HepG2 (cell line): ENCODE data around the gene SPNS1. TPM values are rescaled to one million over a fixed set of nuclear protein-coding genes. Genes with fewer than 3 reads are reported as not detected.

ENCODE experiments used
- ATAC-seq: fragments of 200-7000 bp; cut with Tn5 transposase; 3 replicates; pipeline ENCODE4 v1.9.1; 2020; ENCODE audit warnings: mild to moderate bottlenecking, moderate library complexity
- BruUV-seq: library from RNA; stranded (reverse); fragments of 400-500 nt; replicated peaks from 2 replicates; lab custom pipeline; 2021; lab: Mats Ljungman, UMichigan
- CTCF ChIA-PET: fragments of 300-600 bp; formaldehyde crosslinking; extraction: SDS; loops from one replicate; lab custom pipeline; 2021; ENCODE audit warnings: low total read pairs, inconsistent platforms, low intra/inter-chr PET ratio; lab: Yijun Ruan, JAX
- POLR2A ChIA-PET: fragments of 350-600 bp; sonication (Branson Sonifier 250); formaldehyde crosslinking; loops from one replicate; lab custom pipeline; 2020; ENCODE audit warnings: antibody characterized with exemption, inconsistent platforms; lab: Yijun Ruan, JAX
- DNase-seq: peaks from one replicate; pipeline ENCODE4 v3.0.0-alpha.2; 2015; ENCODE audit warnings: low spot score
- FAIRE-seq: peaks from 3 replicates; lab custom pipeline; 2011; peaks lifted over from hg19 to GRCh38; lab: Jason Lieb, UNC
- H2AFZ ChIP-seq: one replicate; pipeline ENCODE4 v1.6.1; 2011; ENCODE audit warnings: low read length, inconsistent platforms
- H3K27ac ChIP-seq: fragments of 300-600 bp; 3 replicates; pipeline ENCODE4 v1.8.0; 2011; ENCODE audit warnings: mixed run types, mild to moderate bottlenecking, mixed read lengths, low read length, inconsistent platforms; ENCODE audit not compliant: insufficient read depth; ENCODE audit errors: extremely low read length
- H3K27me3 ChIP-seq, 2 experiments: fragments of 200-600 bp in 1 of 2; 2 replicates in 1 of 2; 3 replicates in 1 of 2; pipeline versions ENCODE4 v1.6.0 to v1.8.0; 2011; ENCODE audit warnings: low read length in 2 of 2, mild to moderate bottlenecking in 2 of 2, moderate library complexity in 2 of 2, inconsistent platforms in 1 of 2; ENCODE audit not compliant: insufficient read depth in 2 of 2, control insufficient read depth in 1 of 2
- H3K36me3 ChIP-seq, 2 experiments: fragments of 200-600 bp in 1 of 2; replicated peaks in 1 of 2; 2 replicates in 1 of 2; 3 replicates in 1 of 2; pipeline versions ENCODE4 v1.5.1 to v1.8.0; 2011; ENCODE audit warnings: low read length in 2 of 2, inconsistent platforms in 1 of 2; ENCODE audit not compliant: insufficient read depth in 2 of 2, control insufficient read depth in 1 of 2
- H3K4me1 ChIP-seq: 2 replicates; pipeline ENCODE4 v1.5.1; 2012; ENCODE audit warnings: low read length, inconsistent platforms; ENCODE audit not compliant: insufficient read depth
- H3K4me2 ChIP-seq: 2 replicates; pipeline ENCODE4 v1.6.0; 2011; ENCODE audit warnings: low read depth, low read length, inconsistent platforms
- H3K4me3 ChIP-seq, 3 experiments: fragments of 200-600 bp in 1 of 3; sonication (generic), shearing (Covaris generic) in 1 of 3; replicated peaks in 1 of 3; 2 replicates each; pipeline ENCODE4 v1.5.1; 2011 to 2016; ENCODE audit warnings: low read length in 3 of 3, inconsistent platforms in 2 of 3, low read depth in 2 of 3, mild to moderate bottlenecking in 2 of 3, control low read depth in 1 of 3, mixed read lengths in 1 of 3; ENCODE audit not compliant: insufficient read depth in 1 of 3
- H3K79me2 ChIP-seq: one replicate; pipeline ENCODE4 v1.6.1; 2011; ENCODE audit warnings: low read length, inconsistent platforms; ENCODE audit not compliant: insufficient read depth
- H3K9ac ChIP-seq: 2 replicates; pipeline ENCODE4 v1.6.0; 2011; ENCODE audit warnings: mild to moderate bottlenecking, low read depth, low read length, inconsistent platforms; ENCODE audit not compliant: insufficient read depth
- H3K9me3 ChIP-seq: 2 replicates; pipeline ENCODE4 v1.5.1; 2012; ENCODE audit warnings: mild to moderate bottlenecking, low read length
- H4K20me1 ChIP-seq: 2 replicates; pipeline ENCODE4 v1.6.0; 2011; ENCODE audit warnings: inconsistent platforms, mild to moderate bottlenecking, low read length, moderate library complexity; ENCODE audit not compliant: insufficient read depth
- ATF1 ChIP-seq: IDR thresholded peaks from 2 replicates; pipeline ENCODE4 v1.6.1; 2016; ENCODE audit warnings: mild to moderate bottlenecking, control low read depth
- HNRNPK ChIP-seq: fragments of 200-400 bp; formaldehyde crosslinking; IDR thresholded peaks from 2 replicates; pipeline ENCODE4 v1.6.1; 2018; ENCODE audit warnings: low read length, low read depth, moderate library complexity, mild to moderate bottlenecking; ENCODE audit not compliant: poor library complexity, severe bottlenecking
- JARID2 ChIP-seq: sonication (generic); formaldehyde crosslinking; IDR thresholded peaks from 2 replicates; pipeline ENCODE4 v1.8.1; 2023; ENCODE audit warnings: missing genetic modification reagents, inconsistent platforms; ENCODE audit not compliant: insufficient replicate concordance
- ZFP36 ChIP-seq: fragments of 150-350 bp; IDR thresholded peaks from 2 replicates; pipeline ENCODE4 v1.6.1; 2018; ENCODE audit warnings: borderline replicate concordance, low read length, low read depth; ENCODE audit not compliant: partially characterized antibody
- ZNF746 ChIP-seq: sonication (generic); formaldehyde crosslinking; IDR thresholded peaks from 2 replicates; pipeline ENCODE4 v1.8.0; 2022; ENCODE audit warnings: mild to moderate bottlenecking, missing genetic modification reagents
- ZSCAN29 ChIP-seq: sonication (generic); formaldehyde crosslinking; conservative IDR thresholded peaks from 2 replicates; pipeline ENCODE4 v1.4.0; 2020; ENCODE audit warnings: mild to moderate bottlenecking, missing genetic modification reagents
- WGBS: methylation state at CpG from one replicate; pipeline ENCODE4 v1.1.6; 2017; ENCODE audit warnings: low lambda C conversion rate; 5-methylcytosine and 5-hydroxymethylcytosine counted together
- in situ Hi-C: cut with HindIII; loops from 2 replicates; pipeline ENCODE4 v1.10.0; 2017; ENCODE audit warnings: low pct_unique_long_range_greater_than_20kb; ENCODE audit not compliant: extremely low pct_ligation_motif_present
- intact Hi-C: fragments of 100-400 bp; cut with micrococcal nuclease; formaldehyde crosslinking; loops from one replicate; pipeline ENCODE4 v1.10.0; 2022; ENCODE audit not compliant: unreplicated experiment
- polyA plus RNA-seq, 8 experiments: library from polyadenylated mRNA; depleted of rRNA in 3 of 8; stranded (reverse) in 7 of 8; unstranded in 1 of 8; fragments of >200 nt; fragmentation: Illumina TruSeq in 4 of 8; extraction: Trizol in 4 of 8; gene quantifications; 2 replicates each; pipeline versions ENCODE4 v1.2.1 to v1.2.3, GENCODE V29; 2011 to 2016; ENCODE audit warnings: low read depth in 4 of 8, missing spikeins in 1 of 8, mixed read lengths in 1 of 8; ENCODE audit not compliant: insufficient read depth in 1 of 8
- total RNA-seq, 5 experiments: library from RNA; depleted of rRNA; stranded (reverse); fragments of >200 nt; fragmentation: Illumina TruSeq; extraction: Trizol; gene quantifications; 2 replicates each; pipeline ENCODE4 v1.2.3, GENCODE V29; 2016; ENCODE audit warnings: low read depth in 1 of 5
- TF ChIP-seq, protein P1 (sequence below): sonication (generic); formaldehyde crosslinking; IDR thresholded peaks from 2 replicates; pipeline ENCODE4 v1.5.0; 2020; ENCODE audit warnings: missing genetic modification reagents, mild to moderate bottlenecking, borderline replicate concordance

SPNS1 gene
- total and polyA plus RNA-seq, 2 of the 13 experiments (the other 11 are each of a cell fraction or from before 2014, with no cell fraction given) = 25.6 to 38.8 TPM

DNA sequence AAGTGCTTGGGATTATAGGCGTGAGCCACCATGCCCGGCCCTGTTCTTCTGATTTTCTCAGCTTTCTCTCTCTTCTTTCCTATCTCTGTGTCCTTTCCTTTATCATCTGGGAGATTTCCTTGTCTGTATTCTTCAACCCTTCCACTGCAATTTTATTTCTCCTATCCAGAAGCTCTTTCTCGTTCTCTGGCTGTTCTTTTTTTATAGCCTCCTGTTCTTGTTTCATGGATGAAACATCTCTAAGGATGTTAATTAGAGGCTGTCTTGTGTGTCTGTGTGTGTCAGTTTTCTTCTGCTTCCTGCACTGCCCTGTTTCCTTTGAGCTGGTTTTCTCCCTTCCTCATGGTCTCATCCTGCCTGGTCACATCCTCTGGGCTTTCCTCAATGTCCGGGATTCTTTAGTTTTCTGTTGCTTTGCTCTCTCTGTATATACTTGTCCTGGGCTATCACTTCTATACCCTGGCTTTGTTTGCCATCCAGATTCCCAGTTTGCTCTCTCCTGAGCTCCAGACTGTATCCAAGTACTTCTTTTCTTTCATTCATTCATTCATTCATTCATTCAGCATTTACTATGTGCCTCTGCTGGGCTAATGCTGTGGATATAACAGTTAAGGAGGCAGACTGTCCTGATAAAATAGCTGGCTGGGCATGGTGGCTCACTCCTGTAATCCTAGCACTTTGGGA lies 12.7 kb downstream of the SPNS1 start:
- H3K27ac ChIP-seq = no peak overlapping the region
- no peaks in the 10 kb centered on the region for H4K20me1 ChIP-seq
- no peak overlapping the region for H3K9ac ChIP-seq
- WGBS = 95% methylated on average over 4 of the region's 4 CpGs
- H3K36me3 ChIP-seq = peaks cover 10 to 28% of the 10 kb centered on the region in 2 experiments; a peak in 4 of 5 replicates
- no peaks in the 10 kb centered on the region for H3K9me3 ChIP-seq
- intact Hi-C loops (no loop called here), in situ Hi-C loops (no loop called here)
- BruUV-seq = no TSS peak
- H3K4me2 ChIP-seq = no peak overlapping the region
- peaks cover 8% of the 10 kb centered on the region for H3K4me1 ChIP-seq
- POLR2A ChIA-PET = no interaction called here
- DNase-seq (no peak), ATAC-seq (no peak), FAIRE-seq (no peak)
- H3K27me3 ChIP-seq = no peaks in the 10 kb centered on the region
- no peaks in the 10 kb centered on the region for H3K79me2 ChIP-seq
- CTCF ChIA-PET = no interaction called here
- H3K4me3 ChIP-seq = no peak overlapping the region
- H2AFZ ChIP-seq = no peak overlapping the region
- no peak for TF ChIP-seq ZNF746 (CRISPR knock-in tag)
- TF ChIP-seq ZSCAN29 (CRISPR knock-in tag) = no peak

DNA sequence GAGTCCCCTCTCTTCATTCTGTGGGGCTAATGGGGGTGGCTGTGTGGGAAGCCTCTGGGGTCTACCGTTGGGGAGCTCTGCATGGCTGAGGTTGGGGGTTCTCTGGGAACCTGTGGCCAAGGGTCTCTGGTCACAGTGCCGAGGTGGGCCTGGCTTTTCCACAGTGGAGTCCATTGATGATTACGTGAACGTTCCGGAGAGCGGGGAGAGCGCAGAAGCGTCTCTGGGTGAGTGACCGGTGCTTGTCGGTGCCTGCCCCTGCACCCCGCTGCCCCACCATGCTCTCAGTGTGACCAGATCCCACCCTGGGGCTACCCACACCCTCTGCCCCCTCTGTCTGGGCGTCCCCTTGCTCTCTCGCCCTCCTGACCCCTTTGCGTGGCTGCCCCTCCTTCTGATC lies 14.8 kb downstream of the SPNS1 start:
- no peaks in the 10 kb centered on the region for H3K27me3 ChIP-seq
- TF ChIP-seq, protein P1, sequence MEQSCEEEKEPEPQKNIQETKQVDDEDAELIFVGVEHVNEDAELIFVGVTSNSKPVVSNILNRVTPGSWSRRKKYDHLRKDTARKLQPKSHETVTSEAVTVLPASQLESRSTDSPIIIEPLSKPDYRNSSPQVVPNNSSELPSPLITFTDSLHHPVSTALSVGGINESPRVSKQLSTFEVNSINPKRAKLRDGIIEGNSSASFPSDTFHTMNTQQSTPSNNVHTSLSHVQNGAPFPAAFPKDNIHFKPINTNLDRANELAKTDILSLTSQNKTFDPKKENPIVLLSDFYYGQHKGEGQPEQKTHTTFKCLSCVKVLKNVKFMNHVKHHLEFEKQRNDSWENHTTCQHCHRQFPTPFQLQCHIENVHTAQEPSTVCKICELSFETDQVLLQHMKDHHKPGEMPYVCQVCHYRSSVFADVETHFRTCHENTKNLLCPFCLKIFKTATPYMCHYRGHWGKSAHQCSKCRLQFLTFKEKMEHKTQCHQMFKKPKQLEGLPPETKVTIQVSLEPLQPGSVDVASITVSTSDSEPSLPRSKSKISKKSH = peak; percentile 6; the same call in 1 of the 2 replicates
- no peak for TF ChIP-seq ZFP36
- TF ChIP-seq JARID2 (CRISPR knock-in tag) = no peak
- TF ChIP-seq ATF1 (CRISPR knock-in tag) = no peak
- no peak for TF ChIP-seq HNRNPK
- H3K9ac ChIP-seq = no peak overlapping the region
- no peaks in the 10 kb centered on the region for H4K20me1 ChIP-seq
- no peaks in the 10 kb centered on the region for H3K79me2 ChIP-seq
- BruUV-seq = no TSS peak
- FAIRE-seq = no peak
- CTCF ChIA-PET = no interaction called here
- H3K4me2 ChIP-seq = no peak overlapping the region
- no peak overlapping the region for H3K27ac ChIP-seq
- H3K9me3 ChIP-seq = no peaks in the 10 kb centered on the region
- intact Hi-C loops (no loop called here), in situ Hi-C loops (no loop called here)
- POLR2A ChIA-PET = no interaction called here
- H3K4me1 ChIP-seq = peaks cover 8% of the 10 kb centered on the region
- ATAC-seq = no peak
- H3K4me3 ChIP-seq = no peak overlapping the region
- no peak overlapping the region for H2AFZ ChIP-seq
- DNase-seq = no peak
- H3K36me3 ChIP-seq = peaks cover 0 to 9% of the 10 kb centered on the region in 2 experiments; a peak in 1 of 5 replicates
- 95% methylated on average over 14 of the region's 14 CpGs for WGBS
